Spleen (tissue), 7 donors: ENCODE measurements around the gene BCL2L11.

Experiments
- POLR2A ChIP-seq, 3 donors: fragments of 450-650 bp; IDR thresholded peaks; one replicate each; pipeline ENCODE4 v1.5.1; 2017; ENCODE audit warnings: antibody characterized with exemption in 3 of 3, mild to moderate bottlenecking in 1 of 3
- TF ChIP-seq, protein P1 (sequence below), 11 experiments: fragments of 200-600 bp in 7 of 11; fragments of 450-650 bp in 4 of 11; sonication (generic) in 4 of 11; IDR thresholded peaks in 8 of 11; conservative IDR thresholded peaks in 3 of 11; 1 replicate in 7 of 11; 2 replicates in 4 of 11; pipeline versions ENCODE4 v1.4.0 to v1.8.0; 2016 to 2021; ENCODE audit warnings: antibody characterized with exemption in 11 of 11, inconsistent platforms in 4 of 11, mild to moderate bottlenecking in 1 of 11
- donor health status: DM: no; HTN: no; CAD: no; lungs with moderate emphysema.
- donor health status: DM: no; HTN: no; CAD: no.
- donor health status: DM: no; HTN: no; CAD: no.

DNA sequence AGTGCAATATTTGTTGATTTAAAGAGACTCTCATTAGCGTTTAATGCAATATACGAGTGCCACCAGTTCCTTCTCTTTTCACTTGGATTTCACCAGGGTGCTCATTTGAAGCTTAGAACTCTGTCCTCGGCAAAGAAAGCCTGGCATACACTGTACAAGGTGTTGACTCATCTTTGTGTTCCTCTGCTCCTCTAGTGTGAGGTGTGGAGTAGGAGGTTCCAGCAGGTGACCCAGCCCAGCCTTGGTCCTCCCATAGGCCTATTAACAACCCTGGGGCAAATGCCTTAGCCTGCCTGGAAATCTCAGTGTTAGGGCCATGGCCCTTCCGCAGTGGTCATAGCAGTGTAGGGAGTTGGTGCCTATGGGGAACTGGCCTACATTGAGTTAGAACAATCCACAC is 20.1 kb downstream of the BCL2L11 start:
- TF ChIP-seq POLR2A (IDR thresholded peaks at IDR 0.05) = no peak
- TF ChIP-seq, protein P1, sequence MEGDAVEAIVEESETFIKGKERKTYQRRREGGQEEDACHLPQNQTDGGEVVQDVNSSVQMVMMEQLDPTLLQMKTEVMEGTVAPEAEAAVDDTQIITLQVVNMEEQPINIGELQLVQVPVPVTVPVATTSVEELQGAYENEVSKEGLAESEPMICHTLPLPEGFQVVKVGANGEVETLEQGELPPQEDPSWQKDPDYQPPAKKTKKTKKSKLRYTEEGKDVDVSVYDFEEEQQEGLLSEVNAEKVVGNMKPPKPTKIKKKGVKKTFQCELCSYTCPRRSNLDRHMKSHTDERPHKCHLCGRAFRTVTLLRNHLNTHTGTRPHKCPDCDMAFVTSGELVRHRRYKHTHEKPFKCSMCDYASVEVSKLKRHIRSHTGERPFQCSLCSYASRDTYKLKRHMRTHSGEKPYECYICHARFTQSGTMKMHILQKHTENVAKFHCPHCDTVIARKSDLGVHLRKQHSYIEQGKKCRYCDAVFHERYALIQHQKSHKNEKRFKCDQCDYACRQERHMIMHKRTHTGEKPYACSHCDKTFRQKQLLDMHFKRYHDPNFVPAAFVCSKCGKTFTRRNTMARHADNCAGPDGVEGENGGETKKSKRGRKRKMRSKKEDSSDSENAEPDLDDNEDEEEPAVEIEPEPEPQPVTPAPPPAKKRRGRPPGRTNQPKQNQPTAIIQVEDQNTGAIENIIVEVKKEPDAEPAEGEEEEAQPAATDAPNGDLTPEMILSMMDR (IDR thresholded peaks at IDR 0.05 in 8 of 11, conservative IDR thresholded peaks at IDR 0.05 in 3 of 11) = no peak
